OCI-LY7 (cell line): ENCODE results near the gene TOM1L2. TPM values are rescaled to one million over a fixed set of nuclear protein-coding genes. Genes with fewer than 3 reads are reported as not detected.

Source experiments
- Bru-seq: library from RNA; stranded (reverse); fragments of 400-500 nt; gene quantifications from one replicate; lab custom pipeline; 2021; lab: Mats Ljungman, UMichigan
- BruChase-seq, 2 experiments: library from RNA; stranded (reverse); fragments of 400-500 nt; gene quantifications; one replicate each; lab custom pipeline; 2021; lab: Mats Ljungman, UMichigan
- BruUV-seq: library from RNA; stranded (reverse); fragments of 400-500 nt; replicated peaks from 2 replicates; lab custom pipeline; 2021; lab: Mats Ljungman, UMichigan
- CTCF ChIA-PET: fragments of 300-600 bp; sonication (Branson Sonifier 250); formaldehyde crosslinking; loops from one replicate; lab custom pipeline; 2022; ENCODE audit warnings: antibody characterized with exemption; ENCODE audit not compliant: unreplicated experiment; lab: Charles Lee
- POLR2A ChIA-PET: fragments of 300-600 bp; sonication (Branson Sonifier 250); formaldehyde crosslinking; loops from one replicate; lab custom pipeline; 2022; ENCODE audit warnings: antibody characterized with exemption; lab: Charles Lee
- DNase-seq: peaks from one replicate; pipeline ENCODE4 v3.0.0-alpha.2; 2015; ENCODE audit warnings: low spot score
- H2AFZ ChIP-seq: fragments of 200-600 bp; sonication (generic), shearing (Covaris generic); 2 replicates; pipeline ENCODE4 v1.6.1; 2014; ENCODE audit warnings: mild to moderate bottlenecking, antibody characterized with exemption, low read length, moderate library complexity
- H3K27ac ChIP-seq: fragments of 200-600 bp; sonication (generic); 2 replicates; pipeline ENCODE4 v1.5.1; 2014; ENCODE audit warnings: mixed run types, low read depth, mild to moderate bottlenecking, moderate library complexity, low read length, inconsistent platforms; ENCODE audit not compliant: poor library complexity, severe bottlenecking
- H3K36me3 ChIP-seq: fragments of 200-600 bp; sonication (generic); 2 replicates; pipeline ENCODE4 v1.6.1; 2014; ENCODE audit warnings: mild to moderate bottlenecking, antibody characterized with exemption, low read length, moderate library complexity, mixed read lengths; ENCODE audit not compliant: insufficient read depth
- H3K4me1 ChIP-seq: fragments of 200-600 bp; sonication (generic); 2 replicates; pipeline ENCODE4 v1.5.1; 2014; ENCODE audit warnings: mild to moderate bottlenecking, low read length; ENCODE audit not compliant: insufficient read depth, poor library complexity, severe bottlenecking
- H3K4me2 ChIP-seq: fragments of 200-600 bp; sonication (generic); 2 replicates; pipeline ENCODE4 v1.6.1; 2014; ENCODE audit warnings: mild to moderate bottlenecking, low read length
- H3K4me3 ChIP-seq: fragments of 200-600 bp; sonication (generic); 2 replicates; pipeline ENCODE4 v1.5.1; 2014; ENCODE audit warnings: mild to moderate bottlenecking, low read depth, low read length; ENCODE audit not compliant: poor library complexity, severe bottlenecking
- H3K79me2 ChIP-seq: fragments of 200-600 bp; sonication (generic); 2 replicates; pipeline ENCODE4 v1.6.1; 2016; ENCODE audit warnings: low read depth, mild to moderate bottlenecking, low read length, moderate library complexity, mixed read lengths; ENCODE audit not compliant: insufficient read depth
- H3K9me2 ChIP-seq: fragments of 200-600 bp; sonication (generic); 2 replicates; pipeline ENCODE4 v1.6.1; 2016; ENCODE audit warnings: mild to moderate bottlenecking, low read length, mixed read lengths; ENCODE audit not compliant: insufficient read depth
- H3K9me3 ChIP-seq: fragments of 200-600 bp; sonication (generic); 2 replicates; pipeline ENCODE4 v1.6.1; 2014; ENCODE audit warnings: mild to moderate bottlenecking, mixed run types, low read length, mixed read lengths
- H4K20me1 ChIP-seq: fragments of 200-600 bp; sonication (generic); 2 replicates; pipeline ENCODE4 v1.6.1; 2014; ENCODE audit warnings: mild to moderate bottlenecking, antibody characterized with exemption, low read length, moderate library complexity, mixed read lengths; ENCODE audit not compliant: insufficient read depth
- EZH2phosphoT487 ChIP-seq: fragments of 200-600 bp; sonication (generic); IDR thresholded peaks from 2 replicates; pipeline ENCODE4 v1.6.1; 2018; ENCODE audit warnings: low read depth, borderline replicate concordance, mild to moderate bottlenecking, mixed run types, antibody characterized with exemption, low read length, moderate library complexity, mixed read lengths
- intact Hi-C: fragments of 100-400 bp; cut with micrococcal nuclease; formaldehyde crosslinking; loops from one replicate; pipeline ENCODE4 v1.10.0; 2022; ENCODE audit not compliant: unreplicated experiment
- long read RNA-seq: library from polyadenylated mRNA; stranded (forward); transcript quantifications from one replicate; pipeline ENCODE4 v2.0.0, GENCODE V29; 2022
- total RNA-seq, 2 experiments: library from RNA; depleted of rRNA in 1 of 2; stranded (reverse); fragments of >200 nt in 1 of 2; shearing (Covaris generic) in 1 of 2; gene quantifications; 2 replicates each; pipeline ENCODE4 v1.2.3, GENCODE V29; 2014 to 2022
- TF ChIP-seq, protein P1 (sequence below): fragments of 200-600 bp; sonication (generic); conservative IDR thresholded peaks from 2 replicates; pipeline ENCODE4 v1.5.1; 2014; ENCODE audit warnings: mild to moderate bottlenecking, antibody characterized with exemption, low read length, moderate library complexity, mixed read lengths

Gene TOM1L2
- 4.9 and 5.4 TPM in 2 replicates for total RNA-seq (2014; rRNA removed; shearing (Covaris generic))
- total RNA-seq (2022): 14.3 and 16.4 TPM in 2 replicates
- percentile 46 among the genes with signal in this experiment for Bru-seq, nascent RNA
- percentile 54 among the genes with signal in this experiment for BruChase-seq, experiment 1, labeled RNA remaining after a 6-hour chase
- percentile 52 among the genes with signal in this experiment for BruChase-seq, experiment 2, labeled RNA remaining after a 2-hour chase
- long read RNA-seq, partial matches to known transcripts: 2 of 15 reads
- long read RNA-seq, other reads (novel, unspliced or antisense): 10 of 15 reads

DNA sequence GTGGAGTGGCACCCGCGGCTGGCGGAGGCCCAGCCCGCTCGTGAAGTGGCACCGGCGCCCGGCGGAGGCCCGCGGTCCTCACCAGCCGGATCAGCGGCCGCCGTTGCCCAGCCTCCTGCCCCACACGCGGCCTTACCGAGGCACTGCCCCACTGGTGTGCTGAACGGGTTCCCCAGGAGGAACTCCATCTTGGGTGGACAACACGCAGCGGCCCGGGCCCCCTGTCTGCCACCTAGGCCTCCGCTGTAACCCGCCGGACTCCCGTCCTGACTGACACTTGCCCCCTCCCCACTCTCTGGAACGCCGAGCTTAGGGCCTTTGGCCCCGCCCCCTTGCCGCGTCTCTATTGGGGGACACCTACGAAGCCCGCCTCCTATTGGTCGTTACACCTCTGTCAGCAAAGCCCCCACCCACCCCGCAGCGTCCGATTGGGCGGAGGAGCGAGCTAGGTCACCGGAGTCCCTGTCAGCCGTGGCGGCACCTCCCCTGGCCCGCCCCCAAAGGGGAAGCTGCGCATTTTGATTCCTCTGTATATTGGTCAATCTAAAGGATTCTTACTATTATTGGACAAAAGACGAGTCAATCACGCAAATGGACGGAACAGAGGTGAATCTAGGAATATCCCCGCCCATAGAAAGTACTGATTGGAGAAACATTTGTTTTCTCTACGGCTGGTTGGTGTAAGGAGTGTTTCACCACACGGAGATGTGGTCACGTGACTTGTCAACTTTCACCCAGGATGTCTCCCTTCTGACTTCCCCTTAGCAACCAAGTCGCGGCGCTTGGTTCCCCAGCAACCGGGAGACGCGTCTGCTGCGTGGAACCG lies at the start of gene TOM1L2, which contains the start of gene DRC3:
TSS of gene TOM1L2 (minus strand) at position 275 of the 826 bp plus-strand sequence. CDS start at position 188, 87 bp downstream.
TSS of gene DRC3 (plus strand) at position 737 of the 826 bp plus-strand sequence. CDS start 4,737 bp downstream, outside the sequence.
- TF ChIP-seq, protein P1, sequence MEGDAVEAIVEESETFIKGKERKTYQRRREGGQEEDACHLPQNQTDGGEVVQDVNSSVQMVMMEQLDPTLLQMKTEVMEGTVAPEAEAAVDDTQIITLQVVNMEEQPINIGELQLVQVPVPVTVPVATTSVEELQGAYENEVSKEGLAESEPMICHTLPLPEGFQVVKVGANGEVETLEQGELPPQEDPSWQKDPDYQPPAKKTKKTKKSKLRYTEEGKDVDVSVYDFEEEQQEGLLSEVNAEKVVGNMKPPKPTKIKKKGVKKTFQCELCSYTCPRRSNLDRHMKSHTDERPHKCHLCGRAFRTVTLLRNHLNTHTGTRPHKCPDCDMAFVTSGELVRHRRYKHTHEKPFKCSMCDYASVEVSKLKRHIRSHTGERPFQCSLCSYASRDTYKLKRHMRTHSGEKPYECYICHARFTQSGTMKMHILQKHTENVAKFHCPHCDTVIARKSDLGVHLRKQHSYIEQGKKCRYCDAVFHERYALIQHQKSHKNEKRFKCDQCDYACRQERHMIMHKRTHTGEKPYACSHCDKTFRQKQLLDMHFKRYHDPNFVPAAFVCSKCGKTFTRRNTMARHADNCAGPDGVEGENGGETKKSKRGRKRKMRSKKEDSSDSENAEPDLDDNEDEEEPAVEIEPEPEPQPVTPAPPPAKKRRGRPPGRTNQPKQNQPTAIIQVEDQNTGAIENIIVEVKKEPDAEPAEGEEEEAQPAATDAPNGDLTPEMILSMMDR: no peak
- TF ChIP-seq EZH2phosphoT487: no peak

DNA sequence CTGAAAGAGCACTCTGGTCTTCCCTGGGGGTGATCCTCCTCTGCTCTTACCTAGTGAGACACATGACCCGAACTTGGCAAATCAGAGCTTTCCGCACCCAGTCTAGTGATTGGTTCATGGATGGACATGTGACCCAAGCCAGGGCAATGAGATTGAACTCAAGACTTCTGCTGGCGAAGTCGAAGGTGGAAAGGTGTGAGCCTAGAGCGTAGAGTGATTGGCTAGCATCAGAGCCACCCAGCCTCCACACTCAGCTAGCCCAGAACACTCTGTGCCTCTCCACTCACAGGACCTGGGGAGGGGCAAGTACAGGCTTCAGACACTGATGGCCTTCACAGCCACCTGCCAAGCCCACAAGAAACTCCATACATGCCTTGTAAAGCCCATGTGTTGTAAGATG lies 49.2 kb upstream of the TOM1L2 start:
- no peaks in the 10 kb centered on the region for H3K9me2 ChIP-seq
- no peaks in the 10 kb centered on the region for H4K20me1 ChIP-seq
- POLR2A ChIA-PET: no interaction called here
- no peaks in the 10 kb centered on the region for H3K79me2 ChIP-seq
- no peak overlapping the region for H3K4me2 ChIP-seq
- H3K27ac ChIP-seq: no peak overlapping the region
- BruUV-seq: no TSS peak
- intact Hi-C loops: no loop called here
- H3K4me3 ChIP-seq: no peak overlapping the region
- DNase-seq: no peak
- no peaks in the 10 kb centered on the region for H3K9me3 ChIP-seq
- peaks cover 49% of the 10 kb centered on the region for H3K36me3 ChIP-seq
- TF ChIP-seq, protein P1: no peak
- no peak for TF ChIP-seq EZH2phosphoT487
- no peak overlapping the region for H2AFZ ChIP-seq
- H3K4me1 ChIP-seq: no peaks in the 10 kb centered on the region
- CTCF ChIA-PET: no interaction called here

More for the DNA sequence above, at the start of gene TOM1L2, which contains the start of gene DRC3:
- Histone ChIP-seq H3K9me3 (no peaks in the 10 kb centered on the region), H4K20me1 (no peaks in the 10 kb centered on the region), H3K4me1 (peaks cover 12% of the 10 kb centered on the region), H2AFZ (peak within 1 kb of the TSS; percentile 84), H3K36me3 (no peaks in the 10 kb centered on the region), H3K4me2 (peak within 1 kb of the TSS; percentile 90), H3K9me2 (no peaks in the 10 kb centered on the region), H3K79me2 (no peaks in the 10 kb centered on the region), H3K4me3 (peak within 1 kb of the TSS; percentile 81), H3K27ac (no peak within 1 kb of the TSS)
- intact Hi-C loops: loop anchor here (1.0 to 2.0 kb wide), 2 partner anchors 66 to 186 kb away; partner anchors contain the start of genes ATPAF2 and GID4
- POLR2A ChIA-PET: interaction anchor here (0.6 to 1.7 kb wide), 6 partner anchors 12 to 280 kb away, joined by 3 to 5 read pairs (median 4); no protein-coding TSS in a partner anchor
- CTCF ChIA-PET: no interaction called here
- peak; percentile 100 for DNase-seq
- no TSS peak for BruUV-seq
